Right atrium auricular region (tissue), 2 donors: Measurements from ENCODE around the gene CBFA2T3. TPM values are rescaled to one million over a fixed set of nuclear protein-coding genes. Genes with fewer than 3 reads are reported as not detected.

Experiments
- DNase-seq: peaks from one replicate; pipeline ENCODE4 v3.0.0-alpha.2; 2019; ENCODE audit warnings: low spot score
- H3K27ac ChIP-seq, 2 donors: fragments of 200-600 bp; sonication (generic); 1 replicate in 1 of 2; 2 replicates in 1 of 2; pipeline ENCODE4 v1.5.1; 2016 to 2019
- H3K27me3 ChIP-seq, 2 donors: fragments of 200-600 bp; sonication (generic); one replicate each; pipeline versions ENCODE4 v1.5.1 to v1.6.0; 2017 to 2019
- H3K36me3 ChIP-seq: fragments of 200-600 bp; sonication (generic); one replicate; pipeline ENCODE4 v1.5.1; 2016
- H3K4me1 ChIP-seq, 2 donors: fragments of 200-600 bp; sonication (generic); one replicate each; pipeline versions ENCODE4 v1.5.1 to v1.6.0; 2017 to 2019
- H3K4me3 ChIP-seq, 2 donors: fragments of 200-600 bp; sonication (generic); 1 replicate in 1 of 2; 2 replicates in 1 of 2; pipeline ENCODE4 v1.5.1; 2017 to 2019; ENCODE audit warnings: mild to moderate bottlenecking in 1 of 2, moderate library complexity in 1 of 2
- H3K9me3 ChIP-seq, 2 donors: fragments of 200-600 bp; sonication (generic); one replicate each; pipeline ENCODE4 v1.5.1; 2019
- CTCF ChIP-seq, 2 donors: fragments of 200-600 bp; sonication (generic); IDR thresholded peaks; one replicate each; pipeline ENCODE4 v1.5.1; 2019; ENCODE audit warnings: antibody characterized with exemption in 2 of 2
- total RNA-seq, 2 donors: library from RNA; depleted of rRNA; stranded (reverse); fragments of >200 nt; gene quantifications; one replicate each; pipeline ENCODE4 v1.1.0, GENCODE V29; 2016

CBFA2T3 gene
- total RNA-seq, 2 donors from 2014 or later, result 1.1 to 2.6 TPM

GRCh38 chr16:88864099-88864498, 112.9 kb downstream of the CBFA2T3 start:
- Histone ChIP-seq H3K9me3 (no peaks in the 10 kb centered on the region), H3K27me3 (no peaks in the 10 kb centered on the region), H3K27ac (no peak overlapping the region), H3K4me3 (no peak overlapping the region), H3K4me1 (no peaks in the 10 kb centered on the region), H3K36me3 (peaks cover 39% of the 10 kb centered on the region)
- no peak for DNase-seq
- no peak for TF ChIP-seq CTCF (IDR thresholded peaks at IDR 0.05)

- DNase-seq, result no peak
- no peaks in the 10 kb centered on the region for H3K4me1 ChIP-seq
- H3K36me3 ChIP-seq, result peaks cover 40% of the 10 kb centered on the region
- no peak overlapping the region for H3K27ac ChIP-seq
- H3K27me3 ChIP-seq, result no peaks in the 10 kb centered on the region
- no peak for TF ChIP-seq CTCF (IDR thresholded peaks at IDR 0.05)
- H3K4me3 ChIP-seq, result no peak overlapping the region
- H3K9me3 ChIP-seq, result no peaks in the 10 kb centered on the region
Measured at GRCh38 chr16:88863426-88863825, 113.6 kb downstream of the CBFA2T3 start.

GRCh38 chr16:88862968-88863367, 114.0 kb downstream of the CBFA2T3 start:
- Histone ChIP-seq H3K27me3 (no peaks in the 10 kb centered on the region), H3K4me3 (no peak overlapping the region), H3K4me1 (peaks cover 0 to 4% of the 10 kb centered on the region in 2 donors), H3K36me3 (peaks cover 40% of the 10 kb centered on the region), H3K9me3 (no peaks in the 10 kb centered on the region), H3K27ac (no peak overlapping the region)
- TF ChIP-seq CTCF (IDR thresholded peaks at IDR 0.05), result no peak
- no peak for DNase-seq

GRCh38 chr16:88861359-88861758, 115.6 kb downstream of the CBFA2T3 start:
- Histone ChIP-seq H3K4me3 (no peak overlapping the region), H3K27me3 (no peaks in the 10 kb centered on the region), H3K9me3 (no peaks in the 10 kb centered on the region), H3K36me3 (peaks cover 40% of the 10 kb centered on the region), H3K4me1 (peaks cover 0 to 8% of the 10 kb centered on the region in 2 donors), H3K27ac (no peak overlapping the region)
- no peak for DNase-seq
- no peak for TF ChIP-seq CTCF (IDR thresholded peaks at IDR 0.05)

- no peak for DNase-seq
- no peak overlapping the region for H3K4me3 ChIP-seq
- H3K27ac ChIP-seq, result no peak overlapping the region
- H3K4me1 ChIP-seq, result peaks cover 0 to 22% of the 10 kb centered on the region in 2 donors
- no peaks in the 10 kb centered on the region for H3K9me3 ChIP-seq
- TF ChIP-seq CTCF (IDR thresholded peaks at IDR 0.05), result no peak
- no peaks in the 10 kb centered on the region for H3K27me3 ChIP-seq
- peaks cover 40% of the 10 kb centered on the region for H3K36me3 ChIP-seq
Measured at GRCh38 chr16:88859381-88860091, 117.5 kb downstream of the CBFA2T3 start.
